Neuronal stem cell (in vitro differentiated cells): ENCODE measurements around the gene PRIMPOL.
"Not testable (repeated sequence)": the region's sequence is repeated elsewhere in the genome, so short reads cannot be mapped to it uniquely, and the experiment has no call there.

Experiments
- DNase-seq: peaks from one replicate; pipeline ENCODE4 v3.0.0-alpha.2; 2013; ENCODE audit warnings: low spot score
- H2AFZ ChIP-seq: one replicate; pipeline ENCODE4 v1.6.1; 2013; ENCODE audit warnings: mild to moderate bottlenecking, low read length, inconsistent platforms
- H2AK5ac ChIP-seq: 2 replicates; pipeline ENCODE4 v1.6.1; 2013; ENCODE audit warnings: low read depth, mild to moderate bottlenecking, inconsistent platforms, low read length, moderate library complexity, mixed read lengths
- H2BK120ac ChIP-seq: 2 replicates; pipeline ENCODE4 v1.6.1; 2013; ENCODE audit warnings: low read depth, mild to moderate bottlenecking, inconsistent platforms, low read length, moderate library complexity, mixed read lengths
- H2BK12ac ChIP-seq: one replicate; pipeline ENCODE4 v1.6.1; 2013; ENCODE audit warnings: low read length, inconsistent platforms
- H2BK15ac ChIP-seq: 2 replicates; pipeline ENCODE4 v1.6.1; 2013; ENCODE audit warnings: mild to moderate bottlenecking, low read length, inconsistent platforms, mixed read lengths
- H2BK5ac ChIP-seq: one replicate; pipeline ENCODE4 v1.6.1; 2013; ENCODE audit warnings: inconsistent platforms, mild to moderate bottlenecking, low read length, moderate library complexity
- H3K14ac ChIP-seq: one replicate; pipeline ENCODE4 v1.6.1; 2013; ENCODE audit warnings: low read length, inconsistent platforms
- H3K18ac ChIP-seq: 2 replicates; pipeline ENCODE4 v1.6.1; 2013; ENCODE audit warnings: low read length, inconsistent platforms
- H3K23ac ChIP-seq: 2 replicates; pipeline ENCODE4 v1.6.1; 2013; ENCODE audit warnings: low read depth, mild to moderate bottlenecking, mixed read lengths, low read length, inconsistent platforms; ENCODE audit not compliant: poor library complexity
- H3K27ac ChIP-seq: replicated peaks from 3 replicates; pipeline ENCODE4 v1.5.1; 2013; ENCODE audit warnings: low read length, inconsistent platforms
- H3K27me3 ChIP-seq, 3 experiments: 2 replicates each; pipeline ENCODE4 v1.6.1; 2013; ENCODE audit warnings: low read length in 3 of 3, mild to moderate bottlenecking in 2 of 3, inconsistent platforms in 1 of 3, low read depth in 1 of 3, mixed read lengths in 1 of 3, moderate library complexity in 1 of 3; ENCODE audit not compliant: control insufficient read depth in 3 of 3, insufficient read depth in 3 of 3
- H3K36me3 ChIP-seq, 2 donors: replicated peaks in 1 of 2; 2 replicates each; pipeline ENCODE4 v1.6.1; 2013; ENCODE audit warnings: low read length in 2 of 2; ENCODE audit not compliant: control insufficient read depth in 2 of 2, insufficient read depth in 2 of 2
- H3K4ac ChIP-seq: 2 replicates; pipeline ENCODE4 v1.6.1; 2013; ENCODE audit warnings: inconsistent platforms, mild to moderate bottlenecking, low read length, moderate library complexity
- H3K4me1 ChIP-seq, 2 donors: 1 replicate in 1 of 2; 2 replicates in 1 of 2; pipeline ENCODE4 v1.6.1; 2013; ENCODE audit warnings: low read length in 2 of 2, low read depth in 1 of 2; ENCODE audit not compliant: control insufficient read depth in 2 of 2, insufficient read depth in 1 of 2
- H3K4me2 ChIP-seq: one replicate; pipeline ENCODE4 v1.6.1; 2013; ENCODE audit warnings: mild to moderate bottlenecking, low read length, inconsistent platforms; ENCODE audit not compliant: insufficient read depth, poor library complexity, severe bottlenecking
- H3K4me3 ChIP-seq, 2 donors: 2 replicates each; pipeline ENCODE4 v1.5.1; 2013; ENCODE audit warnings: low read length in 2 of 2, mild to moderate bottlenecking in 2 of 2, inconsistent platforms in 1 of 2, moderate library complexity in 1 of 2
- H3K79me1 ChIP-seq: one replicate; pipeline ENCODE4 v1.6.1; 2013; ENCODE audit warnings: low read depth, mild to moderate bottlenecking, inconsistent platforms, low read length, moderate library complexity
- H3K9ac ChIP-seq: one replicate; pipeline ENCODE4 v1.6.1; 2013; ENCODE audit warnings: mild to moderate bottlenecking, low read depth, low read length, inconsistent platforms; ENCODE audit not compliant: poor library complexity
- H3K9me3 ChIP-seq, 2 donors: replicated peaks in 1 of 2; 2 replicates each; pipeline versions ENCODE3 to v1.6.1; 2013; ENCODE audit warnings: low read length in 2 of 2, mild to moderate bottlenecking in 2 of 2, inconsistent platforms in 1 of 2, low read depth in 1 of 2, mixed read lengths in 1 of 2, moderate library complexity in 1 of 2; ENCODE audit not compliant: control insufficient read depth in 2 of 2, insufficient read depth in 1 of 2
- H4K8ac ChIP-seq: one replicate; pipeline ENCODE4 v1.6.1; 2013; ENCODE audit warnings: low read depth, mild to moderate bottlenecking, inconsistent platforms, low read length, moderate library complexity
- H4K91ac ChIP-seq: one replicate; pipeline ENCODE4 v1.6.1; 2013; ENCODE audit warnings: low read length, low read depth, mild to moderate bottlenecking, inconsistent platforms; ENCODE audit not compliant: poor library complexity
- WGBS, 2 donors: extraction: QIAGEN DNeasy Blood & Tissue Kit; methylation state at CpG; one replicate each; pipeline ENCODE4 v1.1.7; 2013; ENCODE audit warnings: missing lambda C conversion rate in 2 of 2, mixed read lengths in 1 of 2; ENCODE audit not compliant: insufficient read length in 2 of 2, insufficient replicate concordance in 1 of 2; ENCODE audit errors: extremely low coverage in 2 of 2; 5-methylcytosine and 5-hydroxymethylcytosine counted together

Gene PRIMPOL

GRCh38 chr4:184621518-184621917 lies 28.0 kb upstream of the PRIMPOL start:
- Histone ChIP-seq H3K9ac (no peak overlapping the region), H2BK15ac (no peak overlapping the region), H3K14ac (no peak overlapping the region), H2BK120ac (no peak overlapping the region), H3K4me2 (no peak overlapping the region), H4K8ac (no peak overlapping the region), H3K4me3 (no peak overlapping the region), H2BK12ac (no peak overlapping the region), H3K23ac (no peak overlapping the region), H3K9me3 (peaks cover 0 to 5% of the 10 kb centered on the region in 2 donors), H4K91ac (no peak overlapping the region), H3K4ac (no peak overlapping the region), H3K27ac (no peak overlapping the region), H3K36me3 (peaks cover 0 to 2% of the 10 kb centered on the region in 2 donors), H2AK5ac (no peak overlapping the region), H3K79me1 (no peaks in the 10 kb centered on the region), H2BK5ac (no peak overlapping the region), H3K27me3 (no peaks in the 10 kb centered on the region), H2AFZ (no peak overlapping the region), H3K18ac (no peak overlapping the region), H3K4me1 (no peaks in the 10 kb centered on the region)
- WGBS, 2 donors, result no CpG with 5 or more reads among the region's 3 CpGs
- DNase-seq, result no peak

DNA sequence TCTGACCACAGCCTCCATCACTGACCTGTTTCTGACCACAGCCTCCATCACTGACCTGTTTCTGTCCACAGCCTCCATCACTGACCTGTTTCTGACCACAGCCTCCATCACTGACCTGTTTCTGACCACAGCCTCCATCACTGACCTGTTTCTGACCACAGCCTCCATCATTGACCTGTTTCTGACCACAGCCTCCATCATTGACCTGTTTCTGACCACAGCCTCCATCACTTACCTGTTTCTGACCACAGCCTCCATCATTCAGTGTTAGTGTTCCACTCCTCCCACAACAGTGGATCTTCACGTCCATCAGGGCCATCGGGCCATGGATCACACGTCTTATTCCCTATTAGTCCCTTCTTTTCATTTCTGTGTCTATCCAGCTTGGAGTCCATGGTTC lies 25.0 kb upstream of the PRIMPOL start:
- H4K8ac ChIP-seq, H3K23ac ChIP-seq, H3K27ac ChIP-seq, H3K18ac ChIP-seq, H2AFZ ChIP-seq, DNase-seq, H2BK15ac ChIP-seq, H2BK12ac ChIP-seq, H3K9ac ChIP-seq, H2AK5ac ChIP-seq, H3K79me1 ChIP-seq, H3K4me3 ChIP-seq, H3K4me1 ChIP-seq, H3K4ac ChIP-seq, H3K4me2 ChIP-seq, H3K27me3 ChIP-seq, H2BK120ac ChIP-seq, H3K14ac ChIP-seq, H2BK5ac ChIP-seq, H4K91ac ChIP-seq: not testable (repeated sequence)
- Histone ChIP-seq H3K36me3 (peaks cover 4 to 32% of the 10 kb centered on the region in 2 donors), H3K9me3 (peaks cover 0 to 14% of the 10 kb centered on the region in 2 donors)
- WGBS, 2 donors, result no CpG with 5 or more reads among the region's 3 CpGs

DNA sequence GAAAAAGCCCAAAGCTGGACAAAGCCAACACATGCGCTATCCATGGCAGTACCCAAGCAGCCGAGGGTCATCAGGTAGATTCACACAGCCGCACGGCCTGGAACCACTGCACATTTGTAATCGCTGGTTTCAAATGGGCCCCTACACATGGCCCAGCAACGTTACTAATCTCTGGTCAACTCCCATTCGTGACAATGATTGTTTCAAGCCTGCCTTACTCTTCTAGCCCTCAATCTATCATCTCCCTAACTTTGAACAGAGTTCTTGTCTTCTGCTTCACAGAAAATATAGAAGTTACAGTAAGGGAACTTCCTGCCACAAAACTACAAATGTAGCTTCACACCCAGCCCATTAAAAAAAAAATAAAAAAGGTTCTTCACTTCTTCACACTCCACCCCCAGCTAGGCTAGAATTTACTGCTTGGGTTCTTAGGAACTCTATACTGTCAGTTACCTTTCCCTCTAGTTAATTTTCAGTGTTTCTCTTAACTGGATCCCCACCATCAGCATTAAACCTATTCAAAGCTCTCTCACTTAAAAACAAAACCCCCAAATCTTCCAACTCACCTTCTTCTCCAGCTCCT lies 24.5 kb upstream of the PRIMPOL start:
- H2AK5ac ChIP-seq, result no peak overlapping the region
- H2BK120ac ChIP-seq, result no peak overlapping the region
- no peak overlapping the region for H2BK5ac ChIP-seq
- H3K18ac ChIP-seq, result no peak overlapping the region
- no peak overlapping the region for H3K4ac ChIP-seq
- H3K9ac ChIP-seq, result no peak overlapping the region
- H3K4me1 ChIP-seq, result no peaks in the 10 kb centered on the region
- no peak overlapping the region for H3K27ac ChIP-seq
- H2AFZ ChIP-seq, result no peak overlapping the region
- H3K36me3 ChIP-seq, result peaks cover 4 to 37% of the 10 kb centered on the region in 2 donors
- no peaks in the 10 kb centered on the region for H3K27me3 ChIP-seq
- H3K4me3 ChIP-seq, result no peak overlapping the region
- no peak overlapping the region for H3K4me2 ChIP-seq
- no peak overlapping the region for H2BK15ac ChIP-seq
- H3K23ac ChIP-seq, result no peak overlapping the region
- DNase-seq, result no peak
- no peak overlapping the region for H3K14ac ChIP-seq
- peaks cover 0 to 14% of the 10 kb centered on the region in 2 donors for H3K9me3 ChIP-seq
- H3K79me1 ChIP-seq, result no peaks in the 10 kb centered on the region
- no peak overlapping the region for H4K91ac ChIP-seq
- WGBS, 2 donors, result no CpG with 5 or more reads among the region's 7 CpGs
- H4K8ac ChIP-seq, result no peak overlapping the region
- no peak overlapping the region for H2BK12ac ChIP-seq

GRCh38 chr4:184625783-184626596 lies 23.5 kb upstream of the PRIMPOL start:
- Histone ChIP-seq H3K36me3 (peaks cover 6 to 46% of the 10 kb centered on the region in 2 donors), H3K9me3 (peaks cover 0 to 14% of the 10 kb centered on the region in 2 donors)
- H3K14ac ChIP-seq, DNase-seq, H3K23ac ChIP-seq, H3K9ac ChIP-seq, H2BK12ac ChIP-seq, H2BK15ac ChIP-seq, H3K27me3 ChIP-seq, H2BK5ac ChIP-seq, H3K18ac ChIP-seq, H3K4me2 ChIP-seq, H2BK120ac ChIP-seq, H3K79me1 ChIP-seq, H3K4me1 ChIP-seq, H3K27ac ChIP-seq, H4K8ac ChIP-seq, H2AK5ac ChIP-seq, H3K4ac ChIP-seq, H2AFZ ChIP-seq, H4K91ac ChIP-seq, H3K4me3 ChIP-seq: not testable (repeated sequence)
- no CpG with 5 or more reads among the region's 11 CpGs for WGBS, 2 donors
